Measurements from ENCODE around the gene RARS1.
A peak's percentile ranks its signal among the peaks of the same experiment; 100 is the strongest.

Gene RARS1

DNA sequence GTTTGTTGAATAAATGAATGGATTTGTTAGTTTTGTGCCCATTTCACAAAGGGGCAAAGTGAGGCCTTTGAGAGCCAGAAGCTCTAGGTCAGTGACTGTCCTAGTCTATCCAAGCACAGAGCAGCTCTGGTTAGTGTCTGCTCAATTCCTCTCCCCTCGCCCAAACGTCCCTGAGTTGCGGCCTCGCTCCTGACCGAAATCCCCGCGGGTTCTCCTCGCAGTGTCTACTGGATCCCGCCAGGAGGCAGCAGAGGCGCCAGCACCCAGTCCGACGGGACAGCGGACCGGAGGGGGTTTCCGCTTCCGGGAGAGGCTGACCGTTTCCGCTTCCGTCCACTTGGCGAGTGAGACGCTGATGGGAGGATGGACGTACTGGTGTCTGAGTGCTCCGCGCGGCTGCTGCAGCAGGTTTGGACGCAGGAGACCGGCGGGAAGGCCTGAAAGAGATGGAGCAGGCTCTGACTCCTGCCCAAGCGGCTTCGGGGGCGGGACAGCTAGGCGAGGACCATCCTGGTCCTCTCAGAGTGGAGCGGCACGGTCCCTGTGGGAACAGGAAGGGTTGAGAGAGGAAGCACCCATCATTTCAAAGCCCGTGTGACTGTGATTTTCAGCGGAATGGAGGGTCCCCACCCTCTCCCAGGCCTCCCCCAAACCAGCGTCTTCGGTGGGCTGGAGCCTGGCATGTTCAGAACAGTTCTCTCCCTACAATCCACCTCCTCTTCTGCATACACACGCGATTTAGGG is at the start of gene RARS1:
Gene RARS1, plus strand, starts transcription at position 336 of the 744 bp plus-strand sequence. Its CDS starts 28 bp downstream, at position 364.
- H3K4me1 ChIP-seq (ENCODE audit: insufficient read depth, low read length, poor library complexity, severe bottlenecking), result peaks cover 9% of the 10 kb centered on the region
- peaks cover 4% of the 10 kb centered on the region; the same call in 1 of the 2 replicates for H3K36me3 ChIP-seq (ENCODE audit: insufficient read depth, low read length)
- H3K79me2 ChIP-seq (ENCODE audit: insufficient read depth, low read length), result peaks cover 30% of the 10 kb centered on the region
- H3F3A ChIP-seq (ENCODE audit: low read depth), result no peaks in the 10 kb centered on the region
- H3K27me3 ChIP-seq (ENCODE audit: insufficient read depth, low read length, poor library complexity, severe bottlenecking), result no peaks in the 10 kb centered on the region
- H4K20me1 ChIP-seq (ENCODE audit: insufficient read depth, low read length, poor library complexity, severe bottlenecking), result peaks cover 3% of the 10 kb centered on the region
- peak within 1 kb of the TSS; percentile 97 for H3K4me3 ChIP-seq (ENCODE audit: low read length, poor library complexity, severe bottlenecking)
- H2AFZ ChIP-seq (ENCODE audit: low read length), result peak within 1 kb of the TSS; percentile 88
- no peak for TF ChIP-seq EZH2phosphoT487 (IDR thresholded peaks at IDR 0.05; ENCODE audit: borderline replicate concordance)
- TF ChIP-seq, protein P1, sequence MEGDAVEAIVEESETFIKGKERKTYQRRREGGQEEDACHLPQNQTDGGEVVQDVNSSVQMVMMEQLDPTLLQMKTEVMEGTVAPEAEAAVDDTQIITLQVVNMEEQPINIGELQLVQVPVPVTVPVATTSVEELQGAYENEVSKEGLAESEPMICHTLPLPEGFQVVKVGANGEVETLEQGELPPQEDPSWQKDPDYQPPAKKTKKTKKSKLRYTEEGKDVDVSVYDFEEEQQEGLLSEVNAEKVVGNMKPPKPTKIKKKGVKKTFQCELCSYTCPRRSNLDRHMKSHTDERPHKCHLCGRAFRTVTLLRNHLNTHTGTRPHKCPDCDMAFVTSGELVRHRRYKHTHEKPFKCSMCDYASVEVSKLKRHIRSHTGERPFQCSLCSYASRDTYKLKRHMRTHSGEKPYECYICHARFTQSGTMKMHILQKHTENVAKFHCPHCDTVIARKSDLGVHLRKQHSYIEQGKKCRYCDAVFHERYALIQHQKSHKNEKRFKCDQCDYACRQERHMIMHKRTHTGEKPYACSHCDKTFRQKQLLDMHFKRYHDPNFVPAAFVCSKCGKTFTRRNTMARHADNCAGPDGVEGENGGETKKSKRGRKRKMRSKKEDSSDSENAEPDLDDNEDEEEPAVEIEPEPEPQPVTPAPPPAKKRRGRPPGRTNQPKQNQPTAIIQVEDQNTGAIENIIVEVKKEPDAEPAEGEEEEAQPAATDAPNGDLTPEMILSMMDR (conservative IDR thresholded peaks at IDR 0.05; ENCODE audit: low read length), result peak; percentile 72
- H3K9me2 ChIP-seq (replicated peaks; ENCODE audit: low read depth, low read length), result no peaks in the 10 kb centered on the region
- peak within 1 kb of the TSS; percentile 78 for H3K4me2 ChIP-seq (ENCODE audit: low read depth, low read length, poor library complexity, severe bottlenecking)
- no peaks in the 10 kb centered on the region for H3K9me3 ChIP-seq (ENCODE audit: insufficient read depth, low read depth, low read length)
- peak within 1 kb of the TSS; percentile 76 for H3K9ac ChIP-seq (ENCODE audit: low read depth, low read length, poor library complexity, severe bottlenecking)

DNA sequence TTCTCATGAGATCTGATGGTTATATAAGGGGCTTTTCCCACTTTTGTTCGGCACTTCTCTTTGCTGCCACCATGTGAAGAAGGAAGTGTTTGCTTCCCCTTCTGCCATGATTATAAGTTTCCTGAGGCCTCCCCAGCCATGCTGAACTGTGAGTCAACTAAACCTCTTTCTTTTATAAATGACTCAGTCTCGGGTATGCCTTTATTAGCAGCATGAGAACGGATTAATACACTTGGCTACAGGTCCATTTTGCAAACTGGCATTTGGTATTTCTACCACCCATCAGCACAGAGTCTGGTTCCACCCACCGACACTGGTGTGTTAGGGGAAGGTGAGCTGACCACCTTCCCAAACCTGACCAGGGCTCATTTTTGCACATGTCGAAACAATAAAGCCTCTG is 47.9 kb upstream of the RARS1 start:
- no peak overlapping the region for H2AFZ ChIP-seq (ENCODE audit: low read length)
- H3F3A ChIP-seq (ENCODE audit: low read depth), result no peaks in the 10 kb centered on the region
- TF ChIP-seq, protein P1 (conservative IDR thresholded peaks at IDR 0.05; ENCODE audit: low read length), result no peak
- no peaks in the 10 kb centered on the region for H3K9me2 ChIP-seq (replicated peaks; ENCODE audit: low read depth, low read length)
- no peak overlapping the region for H3K9ac ChIP-seq (ENCODE audit: low read depth, low read length, poor library complexity, severe bottlenecking)
- H3K79me2 ChIP-seq (ENCODE audit: insufficient read depth, low read length), result no peaks in the 10 kb centered on the region
- H4K20me1 ChIP-seq (ENCODE audit: insufficient read depth, low read length, poor library complexity, severe bottlenecking), result no peaks in the 10 kb centered on the region
- H3K4me1 ChIP-seq (ENCODE audit: insufficient read depth, low read length, poor library complexity, severe bottlenecking), result no peaks in the 10 kb centered on the region
- H3K9me3 ChIP-seq (ENCODE audit: insufficient read depth, low read depth, low read length), result no peaks in the 10 kb centered on the region
- no peaks in the 10 kb centered on the region for H3K27me3 ChIP-seq (ENCODE audit: insufficient read depth, low read length, poor library complexity, severe bottlenecking)
- H3K4me2 ChIP-seq (ENCODE audit: low read depth, low read length, poor library complexity, severe bottlenecking), result no peak overlapping the region
- H3K4me3 ChIP-seq (ENCODE audit: low read length, poor library complexity, severe bottlenecking), result no peak overlapping the region
- no peaks in the 10 kb centered on the region for H3K36me3 ChIP-seq (ENCODE audit: insufficient read depth, low read length)

DNA sequence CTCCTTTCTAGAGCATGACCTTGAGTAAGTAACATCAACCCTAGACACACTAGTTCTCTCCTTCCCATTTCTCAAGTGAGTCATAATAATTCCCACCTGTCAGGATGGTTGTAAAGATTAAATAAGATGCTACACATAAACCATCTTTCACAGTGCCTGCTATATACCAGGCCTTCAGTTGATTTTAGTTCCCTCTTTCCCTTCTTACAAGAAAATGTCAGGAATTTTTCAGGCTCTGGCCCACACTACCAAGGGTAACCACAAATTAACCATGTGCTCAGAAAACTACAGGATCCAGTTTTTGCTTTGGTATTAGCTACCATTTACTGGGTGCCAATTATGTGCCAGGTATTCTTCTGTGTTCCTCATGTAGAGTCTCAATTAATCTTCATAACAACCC is 42.7 kb upstream of the RARS1 start:
- no peak overlapping the region for H3K4me2 ChIP-seq (ENCODE audit: low read depth, low read length, poor library complexity, severe bottlenecking)
- no peaks in the 10 kb centered on the region for H3F3A ChIP-seq (ENCODE audit: low read depth)
- H4K20me1 ChIP-seq (ENCODE audit: insufficient read depth, low read length, poor library complexity, severe bottlenecking), result no peaks in the 10 kb centered on the region
- no peak for TF ChIP-seq EZH2phosphoT487 (IDR thresholded peaks at IDR 0.05; ENCODE audit: borderline replicate concordance)
- TF ChIP-seq, protein P1 (conservative IDR thresholded peaks at IDR 0.05; ENCODE audit: low read length), result no peak
- H3K4me1 ChIP-seq (ENCODE audit: insufficient read depth, low read length, poor library complexity, severe bottlenecking), result no peaks in the 10 kb centered on the region
- no peaks in the 10 kb centered on the region for H3K27me3 ChIP-seq (ENCODE audit: insufficient read depth, low read length, poor library complexity, severe bottlenecking)
- no peaks in the 10 kb centered on the region for H3K9me3 ChIP-seq (ENCODE audit: insufficient read depth, low read depth, low read length)
- H3K36me3 ChIP-seq (ENCODE audit: insufficient read depth, low read length), result no peaks in the 10 kb centered on the region
- H3K9ac ChIP-seq (ENCODE audit: low read depth, low read length, poor library complexity, severe bottlenecking), result no peak overlapping the region
- H3K79me2 ChIP-seq (ENCODE audit: insufficient read depth, low read length), result no peaks in the 10 kb centered on the region
- H3K9me2 ChIP-seq (replicated peaks; ENCODE audit: low read depth, low read length), result no peaks in the 10 kb centered on the region
- no peak overlapping the region for H3K4me3 ChIP-seq (ENCODE audit: low read length, poor library complexity, severe bottlenecking)
- no peak overlapping the region for H2AFZ ChIP-seq (ENCODE audit: low read length)

All from Loucy (cell line).